Measurements from ENCODE around the gene PCDH12. TPM values are rescaled to one million over a fixed set of nuclear protein-coding genes. Genes with fewer than 3 reads are reported as not detected.

PCDH12 gene
- total and polyA plus RNA-seq, 9 donors = 13.0 to 19.9 (median 18.7) TPM

DNA sequence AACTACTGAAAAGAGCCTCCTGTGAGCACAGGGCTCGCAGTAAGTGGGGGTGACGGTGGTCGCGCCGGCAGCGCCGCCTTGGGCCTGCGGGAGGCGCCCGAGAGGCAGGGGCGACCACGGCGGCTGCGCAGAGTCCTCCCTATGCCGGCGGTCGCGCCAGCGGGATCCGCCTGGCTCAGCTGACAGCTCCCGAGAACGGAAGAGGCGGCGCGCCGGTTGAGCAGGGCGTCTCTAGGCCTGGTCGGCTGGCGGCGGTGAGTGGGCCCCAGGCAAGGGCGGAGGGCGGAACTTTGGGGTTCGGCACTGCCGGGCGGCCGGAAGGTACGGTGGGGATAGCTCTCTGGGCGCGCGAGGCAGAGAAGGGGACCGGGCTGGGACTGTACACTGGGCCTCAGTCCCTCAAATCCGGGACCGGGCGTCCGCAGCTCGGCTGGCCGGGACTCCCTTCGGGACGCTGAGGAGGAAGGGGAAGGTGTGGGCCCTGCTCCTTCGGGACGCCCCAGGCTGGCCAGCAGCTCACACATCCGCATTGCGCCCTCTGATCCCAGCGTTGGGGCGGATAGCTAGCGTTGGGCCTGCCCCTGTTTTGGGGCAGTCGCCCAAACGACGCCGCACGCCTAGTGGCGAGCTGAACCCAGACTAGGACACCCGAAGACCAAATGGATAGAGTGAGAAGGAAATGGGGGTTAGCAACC lies 11.1 kb upstream of the PCDH12 start, which contains the start of gene RNF14:
TSS of gene RNF14 (plus strand) at position 192 of the 695 bp plus-strand sequence. CDS start 4,484 bp downstream, outside the sequence.
- Histone ChIP-seq H3K9me3 (replicated peaks; ENCODE audit: control insufficient read depth, low read depth, low read length) (no peaks in the 10 kb centered on the region), H3K4me1 (ENCODE audit: control insufficient read depth, insufficient read depth, low read length) (peaks cover 14% of the 10 kb centered on the region), H3K27ac (ENCODE audit: low read length) (peak within 1 kb of the TSS; percentile 98), H3K36me3 (ENCODE audit: control insufficient read depth, insufficient read depth, low read length) (peaks cover 6% of the 10 kb centered on the region), H3K4me3 (ENCODE audit: low read length) (peak within 1 kb of the TSS; percentile 94), H3K27me3 (ENCODE audit: control insufficient read depth, insufficient read depth, low read length) (no peaks in the 10 kb centered on the region)
- peak; percentile 97 for DNase-seq
- under 1% methylated on average over 60 of the region's 63 CpGs for WGBS (ENCODE audit: insufficient coverage)

DNA sequence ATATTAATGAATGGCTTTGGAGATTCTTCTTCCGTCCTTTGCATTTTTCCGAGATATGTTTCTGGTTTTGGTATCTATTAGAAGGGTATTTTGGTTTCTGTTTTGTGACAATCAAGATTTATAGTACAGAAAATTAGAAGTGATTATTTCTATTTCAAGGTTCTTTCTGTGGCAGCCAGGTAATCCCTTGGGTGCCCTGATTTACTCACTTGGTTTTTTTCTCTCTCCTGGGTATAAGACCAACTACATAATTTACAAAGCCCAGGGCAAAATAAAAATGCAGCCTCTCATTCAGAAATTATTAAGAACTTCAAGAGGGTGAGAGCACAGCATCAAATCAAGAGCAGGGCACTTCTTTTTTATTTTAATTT lies 8.9 kb upstream of the PCDH12 start:
- DNase-seq = no peak
- Histone ChIP-seq H3K27me3 (ENCODE audit: control insufficient read depth, insufficient read depth, low read length) (no peaks in the 10 kb centered on the region), H3K9me3 (replicated peaks; ENCODE audit: control insufficient read depth, low read depth, low read length) (no peaks in the 10 kb centered on the region), H3K27ac (ENCODE audit: low read length) (no peak overlapping the region), H3K4me1 (ENCODE audit: control insufficient read depth, insufficient read depth, low read length) (peaks cover 16% of the 10 kb centered on the region), H3K36me3 (ENCODE audit: control insufficient read depth, insufficient read depth, low read length) (peaks cover 2% of the 10 kb centered on the region), H3K4me3 (ENCODE audit: low read length) (no peak overlapping the region)
- WGBS (ENCODE audit: insufficient coverage) = no CpG with 5 or more reads among the region's 2 CpGs

DNA sequence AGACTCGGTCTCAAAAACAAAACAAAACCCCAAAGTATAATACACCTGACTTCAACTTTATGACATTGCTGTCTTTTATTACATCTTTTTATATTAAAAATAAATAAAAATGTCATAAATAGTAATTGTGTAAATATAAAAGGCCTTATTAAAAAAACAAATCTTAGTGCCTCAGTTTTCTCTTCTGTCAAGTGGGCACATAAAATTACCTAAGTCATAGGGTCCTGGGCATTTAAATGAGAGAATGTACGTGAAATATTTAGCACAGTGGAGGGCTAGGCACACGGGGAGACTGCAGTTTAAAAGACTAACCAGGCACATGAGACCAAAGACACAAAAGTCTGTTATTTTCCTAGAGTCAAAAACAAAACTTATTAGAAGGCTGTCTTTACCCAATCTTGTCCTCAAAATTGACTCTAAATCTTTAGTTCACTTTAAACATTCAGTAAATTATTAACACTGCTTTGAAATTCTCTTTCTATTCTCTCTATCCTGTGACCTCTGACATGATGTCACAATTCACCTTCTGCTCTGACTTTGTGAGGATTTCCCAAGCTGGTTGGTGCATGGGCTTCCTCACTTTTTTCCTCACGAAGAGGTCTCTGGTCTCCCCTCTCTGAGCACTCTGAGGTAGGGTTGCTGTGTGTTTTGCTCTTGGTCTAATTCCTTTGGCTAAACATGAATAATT lies 8.4 kb upstream of the PCDH12 start:
- Histone ChIP-seq H3K4me1 (ENCODE audit: control insufficient read depth, insufficient read depth, low read length) (peaks cover 16% of the 10 kb centered on the region), H3K27ac (ENCODE audit: low read length) (no peak overlapping the region), H3K36me3 (ENCODE audit: control insufficient read depth, insufficient read depth, low read length) (peaks cover 2% of the 10 kb centered on the region), H3K4me3 (ENCODE audit: low read length) (no peak overlapping the region), H3K27me3 (ENCODE audit: control insufficient read depth, insufficient read depth, low read length) (no peaks in the 10 kb centered on the region), H3K9me3 (replicated peaks; ENCODE audit: control insufficient read depth, low read depth, low read length) (no peaks in the 10 kb centered on the region)
- WGBS (ENCODE audit: insufficient coverage) = 86% methylated on average over 2 of the region's 4 CpGs
- DNase-seq = no peak

DNA sequence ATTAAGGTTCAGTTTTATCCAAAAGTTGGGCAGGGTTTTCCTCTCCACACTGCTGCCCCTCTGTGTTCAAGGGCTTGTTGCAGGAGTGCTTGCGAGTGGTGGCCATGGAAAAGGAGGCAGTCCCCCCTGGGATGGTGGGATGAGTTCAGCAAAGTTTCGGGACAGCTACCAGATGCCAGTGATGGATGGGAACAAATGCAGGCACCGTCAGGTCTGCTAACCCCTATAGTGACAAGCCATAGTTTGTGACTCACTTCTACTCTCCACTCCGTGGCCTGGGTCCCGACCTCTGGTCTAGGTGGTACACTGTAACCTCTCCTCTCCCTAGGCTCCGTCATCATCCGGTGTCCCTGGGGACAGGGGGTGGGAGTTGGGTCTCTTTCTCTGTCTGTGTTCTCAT lies 7.1 kb upstream of the PCDH12 start:
- Histone ChIP-seq H3K27me3 (ENCODE audit: control insufficient read depth, insufficient read depth, low read length) (no peaks in the 10 kb centered on the region), H3K27ac (ENCODE audit: low read length) (peak overlapping the region; percentile 18), H3K9me3 (replicated peaks; ENCODE audit: control insufficient read depth, low read depth, low read length) (no peaks in the 10 kb centered on the region), H3K4me1 (ENCODE audit: control insufficient read depth, insufficient read depth, low read length) (peaks cover 19% of the 10 kb centered on the region), H3K36me3 (ENCODE audit: control insufficient read depth, insufficient read depth, low read length) (no peaks in the 10 kb centered on the region), H3K4me3 (ENCODE audit: low read length) (no peak overlapping the region)
- whole genome bisulfite sequencing (ENCODE audit: insufficient coverage) = 83% methylated on average over 1 of the region's 7 CpGs
- peak; percentile 49 for DNase-seq

DNA sequence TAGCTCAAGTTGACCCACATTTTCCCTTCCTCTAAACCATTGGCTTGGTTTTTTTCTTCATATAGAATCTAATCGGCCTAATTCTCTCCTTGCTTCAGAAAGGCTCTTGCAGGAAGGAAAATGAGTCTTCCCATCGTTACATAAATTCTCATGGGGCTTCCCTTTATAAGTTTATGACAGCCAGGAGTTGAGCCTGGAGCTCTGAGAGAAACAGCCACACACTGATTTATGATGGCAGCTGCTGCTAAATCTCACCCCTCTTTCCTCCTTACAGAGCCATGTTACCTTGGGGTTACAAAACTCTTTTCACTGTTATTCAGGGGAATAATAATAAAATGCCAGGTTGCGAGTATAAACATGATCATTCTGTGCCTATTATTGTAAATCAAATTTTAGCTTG lies 5.7 kb upstream of the PCDH12 start:
- Histone ChIP-seq H3K4me1 (ENCODE audit: control insufficient read depth, insufficient read depth, low read length) (peaks cover 29% of the 10 kb centered on the region), H3K36me3 (ENCODE audit: control insufficient read depth, insufficient read depth, low read length) (no peaks in the 10 kb centered on the region), H3K4me3 (ENCODE audit: low read length) (no peak overlapping the region), H3K9me3 (replicated peaks; ENCODE audit: control insufficient read depth, low read depth, low read length) (no peaks in the 10 kb centered on the region), H3K27me3 (ENCODE audit: control insufficient read depth, insufficient read depth, low read length) (no peaks in the 10 kb centered on the region), H3K27ac (ENCODE audit: low read length) (no peak overlapping the region)
- no peak for DNase-seq
- WGBS (ENCODE audit: insufficient coverage) = no CpG with 5 or more reads among the region's 3 CpGs

DNA sequence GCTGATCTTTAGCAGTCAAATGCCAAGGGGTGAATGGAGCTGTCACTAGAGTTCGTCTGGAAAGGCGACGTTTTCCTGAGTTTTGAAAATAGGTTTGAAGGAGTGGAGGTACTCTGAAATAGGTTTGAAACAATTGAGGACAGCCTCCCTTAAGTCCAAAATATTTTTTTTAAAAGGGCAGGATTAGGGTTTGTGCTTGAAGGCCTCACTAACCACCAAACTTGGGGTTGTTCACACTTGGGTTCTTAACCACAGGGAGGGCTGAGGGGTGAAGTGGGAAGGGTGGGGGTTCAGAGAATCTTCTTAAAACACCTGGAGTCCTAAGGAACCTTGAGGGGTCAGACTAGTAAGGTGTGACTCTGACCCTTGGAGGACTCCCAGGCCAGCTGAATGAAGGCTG lies 3.5 kb upstream of the PCDH12 start:
- peaks cover 45% of the 10 kb centered on the region for H3K4me1 ChIP-seq (ENCODE audit: control insufficient read depth, insufficient read depth, low read length)
- H3K36me3 ChIP-seq (ENCODE audit: control insufficient read depth, insufficient read depth, low read length) = no peaks in the 10 kb centered on the region
- H3K27me3 ChIP-seq (ENCODE audit: control insufficient read depth, insufficient read depth, low read length) = no peaks in the 10 kb centered on the region
- H3K9me3 ChIP-seq (replicated peaks; ENCODE audit: control insufficient read depth, low read depth, low read length) = no peaks in the 10 kb centered on the region
- DNase-seq = no peak
- no peak overlapping the region for H3K4me3 ChIP-seq (ENCODE audit: low read length)
- H3K27ac ChIP-seq (ENCODE audit: low read length) = no peak overlapping the region
- 93% methylated on average over 3 of the region's 3 CpGs for WGBS (ENCODE audit: insufficient coverage)

DNA sequence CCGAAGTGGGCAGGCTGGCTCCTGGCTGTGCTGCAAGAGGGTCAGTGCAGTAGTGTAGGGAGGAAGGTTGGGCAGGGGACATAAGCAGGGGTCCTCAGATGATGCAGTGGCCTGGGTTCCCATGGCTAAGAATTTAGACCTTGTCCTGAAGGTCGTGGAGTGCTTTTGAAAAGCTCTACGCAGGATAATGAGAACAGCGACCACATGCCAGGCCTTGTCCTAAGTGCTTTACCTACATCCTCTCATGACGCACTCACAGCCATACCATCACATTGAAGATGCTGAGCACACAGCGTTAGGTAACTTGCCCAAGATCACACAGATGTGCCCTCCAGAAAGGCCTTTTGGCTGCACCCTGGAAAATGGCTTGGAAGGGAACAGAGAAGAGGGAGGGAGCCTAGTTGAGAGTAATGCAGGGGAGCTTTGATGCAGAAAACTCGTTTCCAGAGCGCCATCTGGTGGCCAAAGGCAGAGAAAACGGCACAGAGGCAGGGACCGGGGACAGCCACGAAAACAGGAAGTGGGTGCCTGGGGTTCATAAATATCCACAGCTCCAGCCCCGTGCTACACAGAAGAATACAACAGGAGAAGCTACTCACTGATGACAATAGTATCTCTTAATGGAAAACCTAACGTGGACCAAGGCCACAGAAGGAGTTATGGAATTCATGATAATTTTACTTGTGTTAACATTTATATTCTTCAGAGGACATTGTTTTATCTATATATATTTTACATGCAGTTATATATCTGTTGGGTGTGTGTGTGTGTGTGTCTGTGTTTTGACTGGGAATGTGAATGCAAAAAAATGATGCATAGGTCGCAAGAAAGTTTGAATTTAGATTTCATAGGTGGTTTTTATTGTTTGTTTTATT lies 2.7 kb upstream of the PCDH12 start:
- Histone ChIP-seq H3K27ac (ENCODE audit: low read length) (peak overlapping the region; percentile 3), H3K27me3 (ENCODE audit: control insufficient read depth, insufficient read depth, low read length) (no peaks in the 10 kb centered on the region), H3K36me3 (ENCODE audit: control insufficient read depth, insufficient read depth, low read length) (peaks cover 5% of the 10 kb centered on the region), H3K4me3 (ENCODE audit: low read length) (no peak overlapping the region), H3K9me3 (replicated peaks; ENCODE audit: control insufficient read depth, low read depth, low read length) (no peaks in the 10 kb centered on the region), H3K4me1 (ENCODE audit: control insufficient read depth, insufficient read depth, low read length) (peaks cover 45% of the 10 kb centered on the region)
- 52% methylated on average over 7 of the region's 14 CpGs for WGBS (ENCODE audit: insufficient coverage)
- DNase-seq = peak; percentile 96

DNA sequence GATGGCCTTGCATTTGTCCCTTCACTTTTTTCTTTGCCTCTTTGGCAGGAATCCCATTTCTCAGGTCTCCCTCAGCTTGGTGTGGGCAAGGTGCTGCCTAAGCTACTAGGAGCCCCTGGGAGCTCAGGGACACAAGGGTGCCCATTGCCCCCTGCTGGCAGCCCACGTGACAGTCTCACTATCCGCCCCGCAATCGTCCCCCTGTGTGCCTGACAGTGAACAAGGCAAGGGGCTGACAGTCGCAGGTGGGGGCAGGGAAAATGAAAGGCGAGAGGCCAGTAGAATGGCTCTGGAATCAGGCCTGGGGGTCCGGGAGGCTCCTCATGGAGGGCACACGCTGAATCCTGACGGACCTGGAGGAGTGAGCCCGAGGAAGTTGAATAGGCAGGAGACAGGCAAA lies 2.0 kb upstream of the PCDH12 start:
- Histone ChIP-seq H3K4me3 (ENCODE audit: low read length) (no peak overlapping the region), H3K27me3 (ENCODE audit: control insufficient read depth, insufficient read depth, low read length) (no peaks in the 10 kb centered on the region), H3K27ac (ENCODE audit: low read length) (peak overlapping the region; percentile 2), H3K4me1 (ENCODE audit: control insufficient read depth, insufficient read depth, low read length) (peaks cover 40% of the 10 kb centered on the region), H3K9me3 (replicated peaks; ENCODE audit: control insufficient read depth, low read depth, low read length) (no peaks in the 10 kb centered on the region), H3K36me3 (ENCODE audit: control insufficient read depth, insufficient read depth, low read length) (peaks cover 5% of the 10 kb centered on the region)
- WGBS (ENCODE audit: insufficient coverage) = 55% methylated on average over 10 of the region's 10 CpGs
- no peak for DNase-seq

DNA sequence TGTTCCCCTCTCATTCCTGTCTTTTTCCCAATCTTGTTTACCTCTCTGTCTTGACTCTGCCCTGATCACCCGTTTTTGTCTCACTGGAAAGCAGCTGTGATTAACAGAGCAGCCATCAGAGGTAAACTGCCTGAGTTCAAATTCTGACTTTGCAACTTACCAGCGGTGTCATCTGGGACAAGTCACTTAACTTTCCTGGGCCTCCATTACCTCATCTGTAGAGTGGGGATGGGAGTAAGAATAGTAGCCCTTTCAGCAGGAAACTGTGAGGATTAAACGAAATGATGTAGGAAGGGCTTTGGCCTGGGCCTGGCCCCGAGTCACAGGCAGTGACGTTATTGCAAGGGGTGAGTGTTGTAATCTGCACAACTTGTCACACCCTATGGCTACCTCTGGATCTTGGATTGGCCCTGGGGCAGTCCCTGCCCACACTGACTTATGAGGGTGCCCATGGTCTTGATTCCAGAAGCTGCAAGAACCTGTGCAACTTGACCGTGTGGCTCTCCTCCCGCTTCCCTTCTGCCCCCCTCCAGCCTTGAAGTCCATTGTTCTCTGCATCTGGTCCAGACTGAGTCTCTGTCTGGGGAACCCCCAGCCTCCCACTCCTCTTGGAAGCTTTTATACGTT lies 657 bp upstream of the PCDH12 start:
- Histone ChIP-seq H3K27ac (ENCODE audit: low read length) (peak overlapping the region; percentile 88), H3K36me3 (ENCODE audit: control insufficient read depth, insufficient read depth, low read length) (peaks cover 5% of the 10 kb centered on the region), H3K27me3 (ENCODE audit: control insufficient read depth, insufficient read depth, low read length) (no peaks in the 10 kb centered on the region), H3K4me1 (ENCODE audit: control insufficient read depth, insufficient read depth, low read length) (peaks cover 34% of the 10 kb centered on the region), H3K4me3 (ENCODE audit: low read length) (no peak overlapping the region), H3K9me3 (replicated peaks; ENCODE audit: control insufficient read depth, low read depth, low read length) (no peaks in the 10 kb centered on the region)
- peak; percentile 57 for DNase-seq
- WGBS (ENCODE audit: insufficient coverage) = 54% methylated on average over 5 of the region's 8 CpGs
